ENCODE data around the gene HSPBP1.

The HSPBP1 gene

DNA sequence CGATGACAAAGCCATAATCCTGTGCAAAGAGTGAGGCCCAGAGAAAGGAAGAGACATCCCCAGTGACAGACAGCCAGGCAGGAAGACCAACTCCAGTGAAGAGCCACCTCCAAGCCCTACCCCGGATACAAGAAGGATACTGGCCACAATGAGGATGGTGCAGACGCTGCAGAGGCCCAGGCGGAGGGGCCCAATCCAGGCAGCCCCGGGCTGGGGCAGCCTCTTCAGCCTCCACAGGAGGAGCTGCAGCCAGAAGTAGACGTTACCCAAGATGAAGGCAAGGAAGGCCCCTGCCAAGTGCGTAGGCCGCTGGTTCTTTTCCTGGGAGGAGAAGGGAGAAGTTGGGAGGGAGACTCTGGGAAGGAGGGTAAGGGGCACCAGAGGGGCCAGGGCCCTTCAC is 36.7 kb upstream of the HSPBP1 start:
- ATAC-seq, result no peak

DNA sequence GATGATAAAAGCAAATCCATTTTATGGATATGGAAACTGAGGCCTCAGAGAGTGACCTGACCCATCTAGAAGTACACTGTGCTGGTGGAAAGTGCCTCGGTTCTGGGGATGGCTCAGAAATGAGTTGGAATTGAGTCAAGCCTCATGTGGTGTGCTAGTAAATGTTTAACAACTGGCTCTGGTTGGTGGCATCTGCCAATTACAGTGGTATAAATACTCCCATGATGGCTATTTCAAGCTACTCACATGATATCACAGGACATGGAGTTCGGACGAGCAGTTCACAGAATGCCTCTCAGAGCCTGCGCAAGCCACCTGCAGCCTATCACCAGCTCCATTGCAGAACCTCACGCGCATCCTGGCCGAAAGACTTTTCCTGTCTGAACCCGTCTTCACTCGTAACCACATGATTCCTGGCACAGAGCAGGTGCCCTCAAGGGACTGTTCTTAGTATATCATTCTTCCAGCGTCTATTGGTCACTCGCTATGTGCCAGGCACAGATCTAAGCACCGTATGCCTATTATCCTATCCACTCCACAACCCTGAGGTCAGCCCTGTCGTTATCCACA is 36.1 kb upstream of the HSPBP1 start:
- TF ChIP-seq ZNF8 (CRISPR knock-in tag; IDR thresholded peaks at IDR 0.05) (no peak), RARB (CRISPR knock-in tag; IDR thresholded peaks at IDR 0.05) (no peak), ZFP3 (CRISPR knock-in tag; IDR thresholded peaks at IDR 0.05) (no peak), ESRRG (CRISPR knock-in tag; IDR thresholded peaks at IDR 0.05) (no peak)
- ATAC-seq, result no peak

More for the DNA sequence above, 36.7 kb upstream of the HSPBP1 start:
- no peak for TF ChIP-seq ZFP30 (CRISPR knock-in tag; IDR thresholded peaks at IDR 0.05)
- no peak for TF ChIP-seq TOX (CRISPR knock-in tag; IDR thresholded peaks at IDR 0.05; ENCODE audit: borderline replicate concordance)
- TF ChIP-seq, protein P1, sequence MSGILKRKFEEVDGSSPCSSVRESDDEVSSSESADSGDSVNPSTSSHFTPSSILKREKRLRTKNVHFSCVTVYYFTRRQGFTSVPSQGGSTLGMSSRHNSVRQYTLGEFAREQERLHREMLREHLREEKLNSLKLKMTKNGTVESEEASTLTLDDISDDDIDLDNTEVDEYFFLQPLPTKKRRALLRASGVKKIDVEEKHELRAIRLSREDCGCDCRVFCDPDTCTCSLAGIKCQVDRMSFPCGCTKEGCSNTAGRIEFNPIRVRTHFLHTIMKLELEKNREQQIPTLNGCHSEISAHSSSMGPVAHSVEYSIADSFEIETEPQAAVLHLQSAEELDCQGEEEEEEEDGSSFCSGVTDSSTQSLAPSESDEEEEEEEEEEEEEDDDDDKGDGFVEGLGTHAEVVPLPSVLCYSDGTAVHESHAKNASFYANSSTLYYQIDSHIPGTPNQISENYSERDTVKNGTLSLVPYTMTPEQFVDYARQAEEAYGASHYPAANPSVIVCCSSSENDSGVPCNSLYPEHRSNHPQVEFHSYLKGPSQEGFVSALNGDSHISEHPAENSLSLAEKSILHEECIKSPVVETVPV (CRISPR knock-in tag; IDR thresholded peaks at IDR 0.05), result no peak
- no peak for TF ChIP-seq ZNF70 (CRISPR knock-in tag; IDR thresholded peaks at IDR 0.05)
- no peak for TF ChIP-seq PPARA (CRISPR knock-in tag; IDR thresholded peaks at IDR 0.05; ENCODE audit: borderline replicate concordance)
- no peak for TF ChIP-seq ARNTL (CRISPR knock-in tag; IDR thresholded peaks at IDR 0.05; ENCODE audit: borderline replicate concordance, low read depth)
- no peak for TF ChIP-seq ZNF8 (CRISPR knock-in tag; IDR thresholded peaks at IDR 0.05)
- TF ChIP-seq ESRRG (CRISPR knock-in tag; IDR thresholded peaks at IDR 0.05), result no peak
- TF ChIP-seq, protein P2, sequence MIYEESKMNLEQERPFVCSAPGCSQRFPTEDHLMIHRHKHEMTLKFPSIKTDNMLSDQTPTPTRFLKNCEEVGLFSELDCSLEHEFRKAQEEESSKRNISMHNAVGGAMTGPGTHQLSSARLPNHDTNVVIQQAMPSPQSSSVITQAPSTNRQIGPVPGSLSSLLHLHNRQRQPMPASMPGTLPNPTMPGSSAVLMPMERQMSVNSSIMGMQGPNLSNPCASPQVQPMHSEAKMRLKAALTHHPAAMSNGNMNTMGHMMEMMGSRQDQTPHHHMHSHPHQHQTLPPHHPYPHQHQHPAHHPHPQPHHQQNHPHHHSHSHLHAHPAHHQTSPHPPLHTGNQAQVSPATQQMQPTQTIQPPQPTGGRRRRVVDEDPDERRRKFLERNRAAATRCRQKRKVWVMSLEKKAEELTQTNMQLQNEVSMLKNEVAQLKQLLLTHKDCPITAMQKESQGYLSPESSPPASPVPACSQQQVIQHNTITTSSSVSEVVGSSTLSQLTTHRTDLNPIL (CRISPR knock-in tag; IDR thresholded peaks at IDR 0.05; ENCODE audit: low read depth), result no peak
- no peak for TF ChIP-seq ZNF565 (CRISPR knock-in tag; conservative IDR thresholded peaks at IDR 0.05; ENCODE audit: low read depth)

DNA sequence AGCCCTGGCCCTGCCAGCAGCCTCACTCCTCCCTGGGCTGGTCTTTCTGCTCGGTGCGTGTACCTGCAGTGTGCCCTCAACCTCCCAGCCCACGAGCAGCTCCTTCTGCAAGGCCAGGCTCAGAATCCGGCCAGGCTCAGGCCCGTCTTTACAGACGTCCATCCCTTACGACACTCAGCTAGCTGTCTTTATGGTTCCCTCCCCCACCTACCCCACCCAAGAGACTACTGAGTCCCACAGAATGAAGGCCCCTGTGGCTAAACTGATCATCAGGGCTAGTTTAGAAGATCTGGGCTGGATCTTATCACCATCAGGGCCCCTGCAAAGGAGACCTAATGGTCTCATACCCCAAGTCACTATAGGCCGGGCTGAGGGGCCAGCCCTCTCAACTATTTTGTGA is 34.5 kb upstream of the HSPBP1 start:
- no peak for TF ChIP-seq SNAI2 (CRISPR knock-in tag; IDR thresholded peaks at IDR 0.05)
- TF ChIP-seq ISL1 (CRISPR knock-in tag; IDR thresholded peaks at IDR 0.05), result no peak
- no peak for TF ChIP-seq TCF4 (CRISPR knock-in tag; IDR thresholded peaks at IDR 0.05; ENCODE audit: borderline replicate concordance)
- no peak for TF ChIP-seq ZNF565 (CRISPR knock-in tag; conservative IDR thresholded peaks at IDR 0.05; ENCODE audit: low read depth)
- TF ChIP-seq GLIS3 (CRISPR knock-in tag; IDR thresholded peaks at IDR 0.05), result no peak
- ATAC-seq, result peak; percentile 13; the same call in 1 of the 3 replicates

DNA sequence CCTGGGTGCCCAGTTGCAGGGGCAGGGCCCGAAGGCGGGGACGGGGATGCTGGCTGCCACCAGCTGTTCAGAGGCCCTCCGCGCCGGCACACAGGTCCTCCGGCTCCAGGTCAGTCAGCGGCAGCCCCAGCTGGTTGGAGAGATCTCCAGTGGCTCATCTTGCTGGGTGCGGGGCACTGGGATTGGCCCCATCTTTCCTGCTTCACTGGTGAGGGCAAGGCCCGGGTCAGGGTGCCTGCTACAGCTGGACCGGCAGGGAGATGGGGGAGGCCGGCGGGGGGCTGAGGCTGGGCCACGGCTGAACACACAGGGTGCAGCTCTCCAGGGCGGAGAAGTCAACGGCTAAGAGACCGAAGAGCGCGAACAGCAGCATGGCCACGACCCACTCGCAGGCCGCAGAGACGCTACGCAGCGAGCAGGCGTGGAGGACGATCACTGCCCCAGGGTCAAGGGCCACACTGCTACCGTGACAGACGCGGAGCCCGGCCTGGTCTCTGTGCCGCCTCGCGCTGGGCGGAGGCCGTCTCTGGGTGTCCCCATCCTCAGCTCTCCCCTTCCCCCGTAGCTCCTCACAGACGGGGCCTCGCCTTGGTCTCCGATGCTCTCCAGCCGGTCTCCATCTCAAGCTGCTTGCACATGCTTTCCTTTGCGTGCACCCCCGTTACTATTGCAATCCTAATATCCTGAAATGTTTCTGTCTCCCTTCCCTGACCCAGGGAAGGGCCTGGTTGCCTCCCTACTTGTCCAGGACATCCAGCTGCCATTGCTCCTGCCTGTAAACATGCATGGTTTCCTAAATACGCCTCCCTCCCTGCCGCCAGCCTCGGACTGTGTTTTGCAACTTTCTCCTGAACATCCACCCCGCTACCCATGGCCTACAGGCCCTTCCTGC is 33.0 kb upstream of the HSPBP1 start:
- no peak; the same call in 2 of the 3 replicates for ATAC-seq
- TF ChIP-seq, protein P3, sequence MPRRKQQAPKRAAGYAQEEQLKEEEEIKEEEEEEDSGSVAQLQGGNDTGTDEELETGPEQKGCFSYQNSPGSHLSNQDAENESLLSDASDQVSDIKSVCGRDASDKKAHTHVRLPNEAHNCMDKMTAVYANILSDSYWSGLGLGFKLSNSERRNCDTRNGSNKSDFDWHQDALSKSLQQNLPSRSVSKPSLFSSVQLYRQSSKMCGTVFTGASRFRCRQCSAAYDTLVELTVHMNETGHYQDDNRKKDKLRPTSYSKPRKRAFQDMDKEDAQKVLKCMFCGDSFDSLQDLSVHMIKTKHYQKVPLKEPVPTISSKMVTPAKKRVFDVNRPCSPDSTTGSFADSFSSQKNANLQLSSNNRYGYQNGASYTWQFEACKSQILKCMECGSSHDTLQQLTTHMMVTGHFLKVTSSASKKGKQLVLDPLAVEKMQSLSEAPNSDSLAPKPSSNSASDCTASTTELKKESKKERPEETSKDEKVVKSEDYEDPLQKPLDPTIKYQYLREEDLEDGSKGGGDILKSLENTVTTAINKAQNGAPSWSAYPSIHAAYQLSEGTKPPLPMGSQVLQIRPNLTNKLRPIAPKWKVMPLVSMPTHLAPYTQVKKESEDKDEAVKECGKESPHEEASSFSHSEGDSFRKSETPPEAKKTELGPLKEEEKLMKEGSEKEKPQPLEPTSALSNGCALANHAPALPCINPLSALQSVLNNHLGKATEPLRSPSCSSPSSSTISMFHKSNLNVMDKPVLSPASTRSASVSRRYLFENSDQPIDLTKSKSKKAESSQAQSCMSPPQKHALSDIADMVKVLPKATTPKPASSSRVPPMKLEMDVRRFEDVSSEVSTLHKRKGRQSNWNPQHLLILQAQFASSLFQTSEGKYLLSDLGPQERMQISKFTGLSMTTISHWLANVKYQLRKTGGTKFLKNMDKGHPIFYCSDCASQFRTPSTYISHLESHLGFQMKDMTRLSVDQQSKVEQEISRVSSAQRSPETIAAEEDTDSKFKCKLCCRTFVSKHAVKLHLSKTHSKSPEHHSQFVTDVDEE (CRISPR knock-in tag; IDR thresholded peaks at IDR 0.05), result no peak
- TF ChIP-seq, protein P1 (CRISPR knock-in tag; IDR thresholded peaks at IDR 0.05), result no peak
- TF ChIP-seq ARNTL (CRISPR knock-in tag; IDR thresholded peaks at IDR 0.05; ENCODE audit: borderline replicate concordance, low read depth) (no peak), ZFP30 (CRISPR knock-in tag; IDR thresholded peaks at IDR 0.05) (no peak), PPARA (CRISPR knock-in tag; IDR thresholded peaks at IDR 0.05; ENCODE audit: borderline replicate concordance) (no peak), ZC3H10 (CRISPR knock-in tag; IDR thresholded peaks at IDR 0.05) (no peak), SNAI2 (CRISPR knock-in tag; IDR thresholded peaks at IDR 0.05) (no peak), RARB (CRISPR knock-in tag; IDR thresholded peaks at IDR 0.05) (no peak)
- TF ChIP-seq, protein P4, sequence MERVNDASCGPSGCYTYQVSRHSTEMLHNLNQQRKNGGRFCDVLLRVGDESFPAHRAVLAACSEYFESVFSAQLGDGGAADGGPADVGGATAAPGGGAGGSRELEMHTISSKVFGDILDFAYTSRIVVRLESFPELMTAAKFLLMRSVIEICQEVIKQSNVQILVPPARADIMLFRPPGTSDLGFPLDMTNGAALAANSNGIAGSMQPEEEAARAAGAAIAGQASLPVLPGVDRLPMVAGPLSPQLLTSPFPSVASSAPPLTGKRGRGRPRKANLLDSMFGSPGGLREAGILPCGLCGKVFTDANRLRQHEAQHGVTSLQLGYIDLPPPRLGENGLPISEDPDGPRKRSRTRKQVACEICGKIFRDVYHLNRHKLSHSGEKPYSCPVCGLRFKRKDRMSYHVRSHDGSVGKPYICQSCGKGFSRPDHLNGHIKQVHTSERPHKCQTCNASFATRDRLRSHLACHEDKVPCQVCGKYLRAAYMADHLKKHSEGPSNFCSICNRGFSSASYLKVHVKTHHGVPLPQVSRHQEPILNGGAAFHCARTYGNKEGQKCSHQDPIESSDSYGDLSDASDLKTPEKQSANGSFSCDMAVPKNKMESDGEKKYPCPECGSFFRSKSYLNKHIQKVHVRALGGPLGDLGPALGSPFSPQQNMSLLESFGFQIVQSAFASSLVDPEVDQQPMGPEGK (CRISPR knock-in tag; IDR thresholded peaks at IDR 0.05; ENCODE audit: borderline replicate concordance), result no peak
- TF ChIP-seq, protein P5, sequence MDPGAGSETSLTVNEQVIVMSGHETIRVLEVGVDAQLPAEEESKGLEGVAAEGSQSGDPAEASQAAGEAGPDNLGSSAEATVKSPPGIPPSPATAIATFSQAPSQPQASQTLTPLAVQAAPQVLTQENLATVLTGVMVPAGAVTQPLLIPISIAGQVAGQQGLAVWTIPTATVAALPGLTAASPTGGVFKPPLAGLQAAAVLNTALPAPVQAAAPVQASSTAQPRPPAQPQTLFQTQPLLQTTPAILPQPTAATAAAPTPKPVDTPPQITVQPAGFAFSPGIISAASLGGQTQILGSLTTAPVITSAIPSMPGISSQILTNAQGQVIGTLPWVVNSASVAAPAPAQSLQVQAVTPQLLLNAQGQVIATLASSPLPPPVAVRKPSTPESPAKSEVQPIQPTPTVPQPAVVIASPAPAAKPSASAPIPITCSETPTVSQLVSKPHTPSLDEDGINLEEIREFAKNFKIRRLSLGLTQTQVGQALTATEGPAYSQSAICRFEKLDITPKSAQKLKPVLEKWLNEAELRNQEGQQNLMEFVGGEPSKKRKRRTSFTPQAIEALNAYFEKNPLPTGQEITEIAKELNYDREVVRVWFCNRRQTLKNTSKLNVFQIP (CRISPR knock-in tag; IDR thresholded peaks at IDR 0.05; ENCODE audit: borderline replicate concordance, low read depth), result no peak

All from SK-N-SH treated with all-trans-retinoic acid at 6 μM for 48 hours (cell line).